Measurements from ENCODE around the gene HAGH.

Gene HAGH

DNA sequence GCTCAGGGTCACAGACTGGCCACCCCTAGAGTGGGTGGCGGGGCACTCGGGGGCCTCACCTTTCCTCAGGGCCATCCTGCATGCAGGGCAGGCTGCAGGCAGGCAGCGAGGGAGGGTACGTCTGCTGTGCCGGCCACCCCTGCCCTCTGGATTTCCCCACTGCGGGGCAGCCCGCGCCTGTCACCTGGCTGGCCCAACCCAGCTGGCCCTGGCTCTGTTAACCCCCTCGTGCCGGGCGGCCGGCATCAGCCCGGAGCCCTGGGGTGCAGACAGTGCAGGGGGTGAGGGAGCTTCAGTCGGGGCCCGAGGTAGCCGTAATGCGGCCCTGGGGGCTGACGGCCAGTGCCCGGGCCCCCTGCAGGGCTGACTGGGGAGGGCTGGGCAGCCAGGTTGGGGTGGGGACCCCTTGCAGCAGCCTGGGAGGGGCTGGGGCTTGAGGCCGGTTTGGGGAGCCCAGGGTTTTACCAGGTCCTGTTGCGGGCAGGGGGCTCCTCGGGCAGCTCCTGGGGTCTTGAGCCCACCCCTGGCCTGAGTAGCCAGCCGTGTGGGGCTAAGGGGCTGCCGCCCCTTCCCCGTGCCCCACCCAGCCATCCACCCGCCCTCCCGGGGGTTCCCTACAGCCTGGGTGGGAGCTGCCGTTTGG, 32.9 kb downstream of the HAGH start, which contains the start of gene IGFALS:
Gene IGFALS, minus strand, starts transcription at position 128 of the 643 bp plus-strand sequence. Its CDS starts 53 bp downstream, at position 75.
- no peak within 1 kb of the TSS for H3K4me3 ChIP-seq (replicated peaks; ENCODE audit: insufficient read depth, low read length)
- TF ChIP-seq REST (IDR thresholded peaks at IDR 0.05; ENCODE audit: insufficient replicate concordance, low read depth) (no peak), GABPA (IDR thresholded peaks at IDR 0.05; ENCODE audit: low read depth) (no peak), POLR2AphosphoS5 (IDR thresholded peaks at IDR 0.05; ENCODE audit: low read depth) (no peak), SPI1 (IDR thresholded peaks at IDR 0.05; ENCODE audit: borderline replicate concordance, low read depth) (no peak)
- TF ChIP-seq, protein P1, sequence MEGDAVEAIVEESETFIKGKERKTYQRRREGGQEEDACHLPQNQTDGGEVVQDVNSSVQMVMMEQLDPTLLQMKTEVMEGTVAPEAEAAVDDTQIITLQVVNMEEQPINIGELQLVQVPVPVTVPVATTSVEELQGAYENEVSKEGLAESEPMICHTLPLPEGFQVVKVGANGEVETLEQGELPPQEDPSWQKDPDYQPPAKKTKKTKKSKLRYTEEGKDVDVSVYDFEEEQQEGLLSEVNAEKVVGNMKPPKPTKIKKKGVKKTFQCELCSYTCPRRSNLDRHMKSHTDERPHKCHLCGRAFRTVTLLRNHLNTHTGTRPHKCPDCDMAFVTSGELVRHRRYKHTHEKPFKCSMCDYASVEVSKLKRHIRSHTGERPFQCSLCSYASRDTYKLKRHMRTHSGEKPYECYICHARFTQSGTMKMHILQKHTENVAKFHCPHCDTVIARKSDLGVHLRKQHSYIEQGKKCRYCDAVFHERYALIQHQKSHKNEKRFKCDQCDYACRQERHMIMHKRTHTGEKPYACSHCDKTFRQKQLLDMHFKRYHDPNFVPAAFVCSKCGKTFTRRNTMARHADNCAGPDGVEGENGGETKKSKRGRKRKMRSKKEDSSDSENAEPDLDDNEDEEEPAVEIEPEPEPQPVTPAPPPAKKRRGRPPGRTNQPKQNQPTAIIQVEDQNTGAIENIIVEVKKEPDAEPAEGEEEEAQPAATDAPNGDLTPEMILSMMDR (IDR thresholded peaks at IDR 0.05; ENCODE audit: insufficient read depth, low read length): no peak

DNA sequence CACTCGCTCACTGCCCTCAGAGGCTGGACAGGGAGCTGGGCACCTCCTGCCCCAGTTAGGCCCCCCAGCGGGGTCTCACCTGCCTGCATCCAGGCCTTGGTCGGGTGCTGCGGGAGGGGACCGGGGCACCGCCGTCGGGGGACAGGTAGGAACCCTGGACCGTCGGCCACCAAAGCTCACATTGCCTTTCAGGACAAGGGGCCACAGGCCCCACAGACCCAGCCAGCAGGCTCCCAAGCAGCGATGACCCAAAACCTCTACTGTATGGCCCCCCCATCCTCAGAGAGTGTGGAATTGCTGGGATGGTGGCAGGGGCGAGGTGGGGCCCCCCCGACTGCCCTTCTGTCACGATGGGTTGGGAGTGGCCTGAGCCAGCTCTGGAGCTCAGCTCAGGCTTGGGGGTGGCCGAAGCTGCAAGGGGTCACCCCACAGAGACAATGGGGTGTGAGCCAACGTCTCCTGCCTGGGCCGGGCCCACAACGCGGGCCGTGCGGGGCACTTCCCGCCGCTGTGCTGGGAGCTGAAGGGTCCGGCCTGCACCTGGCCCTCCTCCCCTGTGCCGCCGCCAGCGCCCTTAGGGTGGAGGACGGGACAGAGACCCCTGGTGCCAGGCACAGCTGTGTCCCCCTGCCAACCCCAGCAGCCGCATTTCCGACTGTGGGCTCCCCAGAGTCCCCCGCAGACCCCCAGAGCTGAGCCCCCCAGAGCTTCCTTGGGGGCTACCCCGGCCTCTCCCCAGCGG, 33.6 kb downstream of the HAGH start:
- H3K4me3 ChIP-seq (replicated peaks; ENCODE audit: insufficient read depth, low read length): no peak overlapping the region
- no peak overlapping the region for H3K27ac ChIP-seq (replicated peaks)
- DNase-seq (ENCODE audit: low read depth in 1 of 2, low spot score in 1 of 2): no peak
- no peaks in the 10 kb centered on the region for H3K27me3 ChIP-seq (ENCODE audit: insufficient read depth, poor library complexity, severe bottlenecking)
- TF ChIP-seq, protein P1 (IDR thresholded peaks at IDR 0.05; ENCODE audit: insufficient read depth, low read length): no peak
- no peak for TF ChIP-seq REST (IDR thresholded peaks at IDR 0.05; ENCODE audit: insufficient replicate concordance, low read depth)
- no peak for TF ChIP-seq GABPA (IDR thresholded peaks at IDR 0.05; ENCODE audit: low read depth)
- TF ChIP-seq SPI1 (IDR thresholded peaks at IDR 0.05; ENCODE audit: borderline replicate concordance, low read depth): no peak
- TF ChIP-seq POLR2AphosphoS5 (IDR thresholded peaks at IDR 0.05; ENCODE audit: low read depth): no peak

More for the DNA sequence above, 32.9 kb downstream of the HAGH start, which contains the start of gene IGFALS:
- Histone ChIP-seq H3K27ac (replicated peaks) (no peak within 1 kb of the TSS), H3K27me3 (ENCODE audit: insufficient read depth, poor library complexity, severe bottlenecking) (no peaks in the 10 kb centered on the region)
- DNase-seq (ENCODE audit: low read depth in 1 of 2, low spot score in 1 of 2): no peak

- TF ChIP-seq REST (IDR thresholded peaks at IDR 0.05; ENCODE audit: insufficient replicate concordance, low read depth) (no peak), SPI1 (IDR thresholded peaks at IDR 0.05; ENCODE audit: borderline replicate concordance, low read depth) (no peak), GABPA (IDR thresholded peaks at IDR 0.05; ENCODE audit: low read depth) (no peak), POLR2AphosphoS5 (IDR thresholded peaks at IDR 0.05; ENCODE audit: low read depth) (no peak)
- TF ChIP-seq, protein P1 (IDR thresholded peaks at IDR 0.05; ENCODE audit: insufficient read depth, low read length): no peak
- Histone ChIP-seq H3K27me3 (ENCODE audit: insufficient read depth, poor library complexity, severe bottlenecking) (no peaks in the 10 kb centered on the region), H3K27ac (replicated peaks) (no peak overlapping the region), H3K4me3 (replicated peaks; ENCODE audit: insufficient read depth, low read length) (no peak overlapping the region)
- DNase-seq (ENCODE audit: low read depth in 1 of 2, low spot score in 1 of 2): no peak
Observed at GRCh38 chr16:1791943-1792812, 34.4 kb downstream of the HAGH start.

All from HL-60 (cell line).